ENCODE results near the gene HES5. TPM values are rescaled to one million over a fixed set of nuclear protein-coding genes. Genes with fewer than 3 reads are reported as not detected.

The HES5 gene
- total RNA-seq, 4 donors from 2014 or later, result not detected

GRCh38 chr1:2567083-2567679 is 37.1 kb upstream of the HES5 start:
- Histone ChIP-seq H3K27ac (no peak overlapping the region), H3K4me1 (no peaks in the 10 kb centered on the region), H3K27me3 (peaks cover 48% of the 10 kb centered on the region), H3K9me3 (no peaks in the 10 kb centered on the region), H3K4me3 (no peak overlapping the region), H3K36me3 (peaks cover 0 to 15% of the 10 kb centered on the region in 2 donors)
- no peak for TF ChIP-seq POLR2AphosphoS5 (IDR thresholded peaks at IDR 0.05)
- TF ChIP-seq CTCF (IDR thresholded peaks at IDR 0.05), result no peak
- no peak for TF ChIP-seq POLR2A (IDR thresholded peaks at IDR 0.05)
- no peak for TF ChIP-seq EP300 (IDR thresholded peaks at IDR 0.05)
- WGBS, 2 donors (ENCODE audit: low coverage in 1 of 2), result no CpG with 5 or more reads among the region's 16 CpGs
- peak; percentile 16 for ATAC-seq

GRCh38 chr1:2566101-2567045 is 36.3 kb upstream of the HES5 start:
- Histone ChIP-seq H3K4me1 (no peaks in the 10 kb centered on the region), H3K27me3 (peaks cover 42% of the 10 kb centered on the region), H3K27ac (no peak overlapping the region), H3K9me3 (no peaks in the 10 kb centered on the region), H3K4me3 (no peak overlapping the region), H3K36me3 (peaks cover 0 to 23% of the 10 kb centered on the region in 2 donors)
- no peak for ATAC-seq
- no peak for TF ChIP-seq POLR2A (IDR thresholded peaks at IDR 0.05)
- TF ChIP-seq POLR2AphosphoS5 (IDR thresholded peaks at IDR 0.05), result no peak
- no peak for TF ChIP-seq CTCF (IDR thresholded peaks at IDR 0.05)
- TF ChIP-seq EP300 (IDR thresholded peaks at IDR 0.05), result no peak
- 63 to 78% methylated on average over 5 to 9 of the region's 34 CpGs for WGBS, 2 donors (ENCODE audit: low coverage in 1 of 2)

GRCh38 chr1:2564815-2565374 is 34.8 kb upstream of the HES5 start:
- Histone ChIP-seq H3K9me3 (no peaks in the 10 kb centered on the region), H3K27me3 (peaks cover 35% of the 10 kb centered on the region), H3K4me1 (peaks cover 0 to 9% (median 0%) of the 10 kb centered on the region in 3 donors), H3K27ac (no peak overlapping the region), H3K4me3 (no peak overlapping the region), H3K36me3 (peaks cover 0 to 38% of the 10 kb centered on the region in 2 donors)
- no peak for TF ChIP-seq CTCF (IDR thresholded peaks at IDR 0.05)
- no peak for TF ChIP-seq POLR2AphosphoS5 (IDR thresholded peaks at IDR 0.05)
- TF ChIP-seq EP300 (IDR thresholded peaks at IDR 0.05), result no peak
- no peak for TF ChIP-seq POLR2A (IDR thresholded peaks at IDR 0.05)
- no peak for ATAC-seq
- 59% methylated on average over 4 of the region's 14 CpGs; no CpG with 5 or more reads in 1 of the 2 donors for WGBS, 2 donors (ENCODE audit: low coverage in 1 of 2)

GRCh38 chr1:2564006-2564814 is 34.1 kb upstream of the HES5 start:
- no peaks in the 10 kb centered on the region for H3K9me3 ChIP-seq
- 72% methylated on average over 11 of the region's 20 CpGs; no CpG with 5 or more reads in 1 of the 2 donors for WGBS, 2 donors (ENCODE audit: low coverage in 1 of 2)
- no peak for ATAC-seq

More at GRCh38 chr1:2564006-2564814, 34.1 kb upstream of the HES5 start:
- peaks cover 0 to 45% of the 10 kb centered on the region in 2 donors for H3K36me3 ChIP-seq
- H3K27ac ChIP-seq, result no peak overlapping the region
- no peak for TF ChIP-seq POLR2AphosphoS5 (IDR thresholded peaks at IDR 0.05)
- no peak for TF ChIP-seq POLR2A (IDR thresholded peaks at IDR 0.05)
- TF ChIP-seq EP300 (IDR thresholded peaks at IDR 0.05), result no peak
- peaks cover 0 to 16% (median 0%) of the 10 kb centered on the region in 3 donors for H3K4me1 ChIP-seq
- no peak overlapping the region for H3K4me3 ChIP-seq
- peaks cover 35% of the 10 kb centered on the region for H3K27me3 ChIP-seq

Data from gastroesophageal sphincter (tissue), 4 donors.